ENCODE data around the gene CDHR2.
"Not testable (repeated sequence)": the region's sequence is repeated elsewhere in the genome, so short reads cannot be mapped to it uniquely, and the experiment has no call there.

Gene CDHR2

GRCh38 chr5:176570044-176570443 is 20.9 kb downstream of the CDHR2 start:
- no peak for DNase-seq (ENCODE audit: low read depth)

- no peak for DNase-seq (ENCODE audit: low read depth)
Observed at GRCh38 chr5:176573564-176574296, 24.6 kb downstream of the CDHR2 start.

GRCh38 chr5:176574297-176574591 is 25.1 kb downstream of the CDHR2 start:
- no peak for DNase-seq (ENCODE audit: low read depth)

- DNase-seq (ENCODE audit: low read depth): no peak
Observed at GRCh38 chr5:176575066-176575465, 25.9 kb downstream of the CDHR2 start.

GRCh38 chr5:176575488-176576422 is 26.6 kb downstream of the CDHR2 start:
- DNase-seq (ENCODE audit: low read depth): no peak

GRCh38 chr5:176577312-176578176 is 28.4 kb downstream of the CDHR2 start:
- no peak for DNase-seq (ENCODE audit: low read depth)

- DNase-seq (ENCODE audit: low read depth): no peak
Observed at GRCh38 chr5:176578391-176578808, 29.3 kb downstream of the CDHR2 start.

- no peak for DNase-seq (ENCODE audit: low read depth)
Observed at GRCh38 chr5:176579323-176579722, 30.2 kb downstream of the CDHR2 start.

GRCh38 chr5:176581361-176581760 is 32.2 kb downstream of the CDHR2 start:
- no peak for DNase-seq (ENCODE audit: low read depth)

- no peak for DNase-seq (ENCODE audit: low read depth)
Observed at GRCh38 chr5:176583076-176583475, 33.9 kb downstream of the CDHR2 start.

GRCh38 chr5:176587398-176587797 is 38.3 kb downstream of the CDHR2 start:
- no peak for DNase-seq (ENCODE audit: low read depth)

- DNase-seq (ENCODE audit: low read depth): no peak
Observed at GRCh38 chr5:176588297-176588696, 39.2 kb downstream of the CDHR2 start.

- DNase-seq (ENCODE audit: low read depth): no peak
Observed at GRCh38 chr5:176589039-176589769, 40.1 kb downstream of the CDHR2 start.

- no peak for DNase-seq (ENCODE audit: low read depth)
Observed at GRCh38 chr5:176590035-176590717, 41.0 kb downstream of the CDHR2 start.

GRCh38 chr5:176591667-176592066 is 42.5 kb downstream of the CDHR2 start:
- DNase-seq (ENCODE audit: low read depth): not testable (repeated sequence)

GRCh38 chr5:176592573-176592972 is 43.4 kb downstream of the CDHR2 start:
- DNase-seq (ENCODE audit: low read depth): no peak

GRCh38 chr5:176593273-176593869 is 44.2 kb downstream of the CDHR2 start:
- no peak for DNase-seq (ENCODE audit: low read depth)

GRCh38 chr5:176594554-176594953 is 45.4 kb downstream of the CDHR2 start:
- no peak for DNase-seq (ENCODE audit: low read depth)

GRCh38 chr5:176595386-176595943 is 46.3 kb downstream of the CDHR2 start:
- DNase-seq (ENCODE audit: low read depth): no peak

GRCh38 chr5:176596069-176596644 is 47.0 kb downstream of the CDHR2 start:
- DNase-seq (ENCODE audit: low read depth): no peak

All from HS-27A (cell line).